Measurements from ENCODE around the gene ADNP2.

Gene ADNP2

GRCh38 chr18:80170395-80171053 lies 61.5 kb downstream of the ADNP2 start:
- TF ChIP-seq GABPA (IDR thresholded peaks at IDR 0.05; ENCODE audit: low read depth) (no peak), SPI1 (IDR thresholded peaks at IDR 0.05; ENCODE audit: borderline replicate concordance, low read depth) (no peak), POLR2AphosphoS5 (IDR thresholded peaks at IDR 0.05; ENCODE audit: low read depth) (no peak), CTCF (IDR thresholded peaks at IDR 0.05; ENCODE audit: insufficient read depth, low read length) (no peak)
- TF ChIP-seq, protein P1, sequence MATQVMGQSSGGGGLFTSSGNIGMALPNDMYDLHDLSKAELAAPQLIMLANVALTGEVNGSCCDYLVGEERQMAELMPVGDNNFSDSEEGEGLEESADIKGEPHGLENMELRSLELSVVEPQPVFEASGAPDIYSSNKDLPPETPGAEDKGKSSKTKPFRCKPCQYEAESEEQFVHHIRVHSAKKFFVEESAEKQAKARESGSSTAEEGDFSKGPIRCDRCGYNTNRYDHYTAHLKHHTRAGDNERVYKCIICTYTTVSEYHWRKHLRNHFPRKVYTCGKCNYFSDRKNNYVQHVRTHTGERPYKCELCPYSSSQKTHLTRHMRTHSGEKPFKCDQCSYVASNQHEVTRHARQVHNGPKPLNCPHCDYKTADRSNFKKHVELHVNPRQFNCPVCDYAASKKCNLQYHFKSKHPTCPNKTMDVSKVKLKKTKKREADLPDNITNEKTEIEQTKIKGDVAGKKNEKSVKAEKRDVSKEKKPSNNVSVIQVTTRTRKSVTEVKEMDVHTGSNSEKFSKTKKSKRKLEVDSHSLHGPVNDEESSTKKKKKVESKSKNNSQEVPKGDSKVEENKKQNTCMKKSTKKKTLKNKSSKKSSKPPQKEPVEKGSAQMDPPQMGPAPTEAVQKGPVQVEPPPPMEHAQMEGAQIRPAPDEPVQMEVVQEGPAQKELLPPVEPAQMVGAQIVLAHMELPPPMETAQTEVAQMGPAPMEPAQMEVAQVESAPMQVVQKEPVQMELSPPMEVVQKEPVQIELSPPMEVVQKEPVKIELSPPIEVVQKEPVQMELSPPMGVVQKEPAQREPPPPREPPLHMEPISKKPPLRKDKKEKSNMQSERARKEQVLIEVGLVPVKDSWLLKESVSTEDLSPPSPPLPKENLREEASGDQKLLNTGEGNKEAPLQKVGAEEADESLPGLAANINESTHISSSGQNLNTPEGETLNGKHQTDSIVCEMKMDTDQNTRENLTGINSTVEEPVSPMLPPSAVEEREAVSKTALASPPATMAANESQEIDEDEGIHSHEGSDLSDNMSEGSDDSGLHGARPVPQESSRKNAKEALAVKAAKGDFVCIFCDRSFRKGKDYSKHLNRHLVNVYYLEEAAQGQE (IDR thresholded peaks at IDR 0.05; ENCODE audit: insufficient replicate concordance, low read depth), result no peak
- Histone ChIP-seq H3K27ac (replicated peaks) (no peak overlapping the region), H3K4me3 (replicated peaks; ENCODE audit: insufficient read depth, low read length) (no peak overlapping the region), H3K27me3 (ENCODE audit: insufficient read depth, poor library complexity, severe bottlenecking) (peaks cover 3% of the 10 kb centered on the region)
- no peak for DNase-seq (ENCODE audit: low read depth in 1 of 2, low spot score in 1 of 2)

GRCh38 chr18:80171054-80171872 lies 62.2 kb downstream of the ADNP2 start:
- Histone ChIP-seq H3K27me3 (ENCODE audit: insufficient read depth, poor library complexity, severe bottlenecking) (peaks cover 3% of the 10 kb centered on the region), H3K27ac (replicated peaks) (no peak overlapping the region), H3K4me3 (replicated peaks; ENCODE audit: insufficient read depth, low read length) (no peak overlapping the region)
- peak in 1 of 2 experiments; percentile 43 for DNase-seq (ENCODE audit: low read depth in 1 of 2, low spot score in 1 of 2)
- no peak for TF ChIP-seq POLR2AphosphoS5 (IDR thresholded peaks at IDR 0.05; ENCODE audit: low read depth)
- TF ChIP-seq SPI1 (IDR thresholded peaks at IDR 0.05; ENCODE audit: borderline replicate concordance, low read depth), result no peak
- TF ChIP-seq CTCF (IDR thresholded peaks at IDR 0.05; ENCODE audit: insufficient read depth, low read length), result peak; percentile 75
- TF ChIP-seq, protein P1 (IDR thresholded peaks at IDR 0.05; ENCODE audit: insufficient replicate concordance, low read depth), result no peak
- no peak for TF ChIP-seq GABPA (IDR thresholded peaks at IDR 0.05; ENCODE audit: low read depth)

- Histone ChIP-seq H3K4me3 (replicated peaks; ENCODE audit: insufficient read depth, low read length) (no peak overlapping the region), H3K27ac (replicated peaks) (no peak overlapping the region), H3K27me3 (ENCODE audit: insufficient read depth, poor library complexity, severe bottlenecking) (peaks cover 3% of the 10 kb centered on the region)
- TF ChIP-seq, protein P1 (IDR thresholded peaks at IDR 0.05; ENCODE audit: insufficient replicate concordance, low read depth), result no peak
- no peak for TF ChIP-seq CTCF (IDR thresholded peaks at IDR 0.05; ENCODE audit: insufficient read depth, low read length)
- no peak for TF ChIP-seq GABPA (IDR thresholded peaks at IDR 0.05; ENCODE audit: low read depth)
- TF ChIP-seq POLR2AphosphoS5 (IDR thresholded peaks at IDR 0.05; ENCODE audit: low read depth), result no peak
- DNase-seq (ENCODE audit: low read depth in 1 of 2, low spot score in 1 of 2), result no peak
Observed at GRCh38 chr18:80172056-80172455, 63.0 kb downstream of the ADNP2 start.
